ENCODE measurements around the gene SLC27A3. TPM values are rescaled to one million over a fixed set of nuclear protein-coding genes. Genes with fewer than 3 reads are reported as not detected.
"Not testable (repeated sequence)": the region's sequence is repeated elsewhere in the genome, so short reads cannot be mapped to it uniquely, and the experiment has no call there.

Gene SLC27A3
- total RNA-seq, 4 donors from 2014 or later = 12.9 to 364 (median 36.7) TPM

DNA sequence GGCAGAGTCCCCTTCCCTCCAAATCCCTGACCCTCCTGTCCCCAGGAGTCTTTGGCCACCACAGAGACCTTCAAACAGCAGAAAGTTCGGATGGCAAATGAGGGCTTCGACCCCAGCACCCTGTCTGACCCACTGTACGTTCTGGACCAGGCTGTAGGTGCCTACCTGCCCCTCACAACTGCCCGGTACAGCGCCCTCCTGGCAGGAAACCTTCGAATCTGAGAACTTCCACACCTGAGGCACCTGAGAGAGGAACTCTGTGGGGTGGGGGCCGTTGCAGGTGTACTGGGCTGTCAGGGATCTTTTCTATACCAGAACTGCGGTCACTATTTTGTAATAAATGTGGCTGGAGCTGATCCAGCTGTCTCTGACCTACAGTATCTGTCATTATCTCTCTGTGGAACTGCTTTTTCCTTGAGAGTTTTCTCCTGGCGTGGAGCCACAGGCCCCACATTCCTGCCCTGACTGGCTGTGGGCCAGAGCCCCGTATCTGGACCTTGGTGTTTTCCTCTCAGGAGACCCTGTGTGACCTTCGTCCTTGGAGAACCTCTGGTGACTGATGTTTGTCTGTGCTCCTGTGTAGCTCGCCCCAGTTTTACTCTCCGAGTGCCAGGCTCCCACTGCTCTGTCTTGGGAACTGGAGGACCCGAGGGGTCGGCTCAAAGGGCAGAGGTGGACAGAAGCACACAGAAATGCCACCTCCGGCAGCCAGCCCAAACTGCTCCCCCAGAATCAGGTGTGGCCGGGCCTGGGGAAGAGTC, 4.8 kb downstream of the SLC27A3 start:
- no peak overlapping the region for H3K27ac ChIP-seq
- no peaks in the 10 kb centered on the region for H3K36me3 ChIP-seq
- no peaks in the 10 kb centered on the region for H3K9me3 ChIP-seq
- H3K27me3 ChIP-seq = no peaks in the 10 kb centered on the region
- TF ChIP-seq CTCF (IDR thresholded peaks at IDR 0.05) (no peak), POLR2A (IDR thresholded peaks at IDR 0.05) (no peak)
- DNase-seq = peak in 1 of 2 donors; percentile 34
- no peaks in the 10 kb centered on the region for H3K4me1 ChIP-seq
- no peak overlapping the region for H3K4me3 ChIP-seq
- intact Hi-C loops (cut with DNase I; ENCODE audit: low total_unique reads) = no loop called here

DNA sequence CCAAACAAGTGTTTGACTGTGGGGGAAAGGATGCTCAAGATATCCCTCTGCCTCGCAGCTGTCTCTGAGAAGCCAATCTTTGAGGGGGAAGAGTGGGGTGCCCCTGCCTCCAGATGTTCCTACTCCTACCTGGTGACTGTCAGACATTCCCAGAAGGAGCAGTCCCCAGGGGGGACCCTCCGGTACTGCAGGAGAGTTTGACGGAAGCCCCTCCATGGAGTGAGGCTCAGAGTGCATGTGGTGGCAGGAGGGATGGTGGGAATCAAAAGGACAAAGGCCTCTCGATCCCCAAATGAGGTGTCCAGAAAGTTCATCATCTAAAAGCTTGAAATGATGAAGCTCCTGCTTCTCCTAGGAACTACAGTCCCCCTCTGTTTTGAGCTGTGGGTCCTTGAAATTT, 5.3 kb downstream of the SLC27A3 start:
- Histone ChIP-seq H3K4me3 (no peak overlapping the region), H3K4me1 (no peaks in the 10 kb centered on the region), H3K27me3 (no peaks in the 10 kb centered on the region), H3K36me3 (no peaks in the 10 kb centered on the region), H3K27ac (no peak overlapping the region), H3K9me3 (no peaks in the 10 kb centered on the region)
- no peak for DNase-seq
- TF ChIP-seq CTCF (IDR thresholded peaks at IDR 0.05) = no peak
- TF ChIP-seq POLR2A (IDR thresholded peaks at IDR 0.05) = no peak
- intact Hi-C loops (cut with DNase I; ENCODE audit: low total_unique reads) = no loop called here

GRCh38 chr1:153782648-153783047, 7.4 kb downstream of the SLC27A3 start:
- DNase-seq; intact Hi-C loops (cut with DNase I; ENCODE audit: low total_unique reads): not testable (repeated sequence)

DNA sequence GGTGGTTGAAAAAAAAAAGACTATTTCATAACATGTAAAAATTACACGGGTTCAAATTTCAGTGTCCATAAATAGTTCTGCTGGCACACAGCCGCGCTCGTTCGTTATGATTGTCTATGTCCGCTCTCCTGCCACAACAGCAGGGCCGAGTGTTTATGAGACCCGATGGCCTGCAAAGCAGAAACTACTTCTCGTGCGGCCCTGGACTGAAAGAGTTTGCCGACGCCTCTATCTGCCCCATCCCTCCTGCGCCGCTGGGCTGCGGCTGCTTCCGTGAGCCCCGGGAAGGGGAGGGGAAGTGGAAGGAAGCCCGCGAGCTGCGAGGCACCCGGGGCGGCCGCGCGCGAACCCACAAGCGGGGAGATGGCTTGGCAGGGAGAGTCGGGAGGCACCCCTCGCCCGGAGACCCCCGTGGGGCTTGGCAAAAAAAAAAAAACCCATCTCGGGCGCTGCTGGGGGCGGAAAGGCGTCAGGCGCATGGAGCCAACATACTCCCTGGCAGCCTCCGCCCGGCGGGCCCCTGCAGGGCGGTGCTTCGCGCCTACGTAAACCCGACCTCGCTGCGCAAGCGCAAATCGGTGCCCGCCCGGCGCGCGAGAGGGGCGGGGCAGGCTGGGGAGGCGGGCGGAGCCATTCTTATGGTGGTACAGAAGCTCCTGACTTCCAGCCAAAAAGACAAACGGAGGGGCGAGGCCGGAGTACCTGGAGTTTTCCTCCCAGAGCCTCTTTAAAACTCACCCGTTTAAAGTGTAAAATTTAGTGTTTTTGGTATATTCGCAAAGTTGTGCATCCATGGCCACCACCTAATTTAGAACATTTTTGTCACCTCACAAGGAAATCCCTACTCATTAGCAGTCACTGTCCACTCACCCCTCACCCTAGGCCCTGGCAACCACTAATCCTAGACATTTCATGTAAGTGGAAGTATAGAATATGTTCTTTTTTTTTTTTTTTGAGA, 8.3 kb downstream of the SLC27A3 start:
- Histone ChIP-seq H3K27ac (peak overlapping the region; percentile 96 to 98), H3K9me3 (no peaks in the 10 kb centered on the region), H3K36me3 (no peaks in the 10 kb centered on the region), H3K4me1 (no peaks in the 10 kb centered on the region), H3K27me3 (no peaks in the 10 kb centered on the region), H3K4me3 (peak overlapping the region; percentile 60 to 76)
- peak; percentile 88 to 94 for DNase-seq
- TF ChIP-seq CTCF (IDR thresholded peaks at IDR 0.05) = peak in 2 of 4 experiments; percentile 2 to 54
- peak; percentile 95 to 97 for TF ChIP-seq POLR2A (IDR thresholded peaks at IDR 0.05)
- intact Hi-C loops (cut with DNase I; ENCODE audit: low total_unique reads) = no loop called here

More at GRCh38 chr1:153782648-153783047, 7.4 kb downstream of the SLC27A3 start:
- not testable (repeated sequence) for H3K4me1 ChIP-seq, H3K9me3 ChIP-seq, H3K36me3 ChIP-seq, H3K27me3 ChIP-seq
- peak overlapping the region; percentile 96 to 98 for H3K27ac ChIP-seq
- peak overlapping the region; percentile 60 to 76 for H3K4me3 ChIP-seq

- Histone ChIP-seq H3K9me3 (no peaks in the 10 kb centered on the region), H3K4me1 (peaks cover 0 to 3% of the 10 kb centered on the region in 2 donors), H3K36me3 (no peaks in the 10 kb centered on the region), H3K27ac (no peak overlapping the region), H3K4me3 (no peak overlapping the region), H3K27me3 (no peaks in the 10 kb centered on the region)
- no peak for DNase-seq
- intact Hi-C loops (cut with DNase I; ENCODE audit: low total_unique reads) = no loop called here
- TF ChIP-seq CTCF (IDR thresholded peaks at IDR 0.05) (no peak), POLR2A (IDR thresholded peaks at IDR 0.05) (no peak)
Measured at GRCh38 chr1:153786038-153786790, 11.0 kb downstream of the SLC27A3 start.

Data from uterus (tissue), 4 donors.